HepG2 (cell line): Measurements from ENCODE around the gene CYSRT1. TPM values are rescaled to one million over a fixed set of nuclear protein-coding genes. Genes with fewer than 3 reads are reported as not detected.

Source experiments
- CREM ChIP-seq, 2 experiments: sonication (generic) in 1 of 2; formaldehyde crosslinking in 1 of 2; IDR thresholded peaks; 2 replicates each; pipeline versions ENCODE4 v1.4.0 to v1.6.1; 2016 to 2020; ENCODE audit warnings: antibody characterized with exemption in 1 of 2, mild to moderate bottlenecking in 1 of 2, missing genetic modification reagents in 1 of 2
- DPF2 ChIP-seq: sonication (generic); formaldehyde crosslinking; IDR thresholded peaks from 2 replicates; pipeline ENCODE4 v1.4.0; 2020; ENCODE audit warnings: mild to moderate bottlenecking, low read depth, missing genetic modification reagents, borderline replicate concordance
- HOXA3 ChIP-seq: sonication (generic); formaldehyde crosslinking; IDR thresholded peaks from 2 replicates; pipeline ENCODE4 v1.5.0; 2020; ENCODE audit warnings: missing genetic modification reagents
- ISL2 ChIP-seq: sonication (generic); formaldehyde crosslinking; IDR thresholded peaks from 2 replicates; pipeline ENCODE4 v1.5.0; 2020; ENCODE audit warnings: missing genetic modification reagents
- KDM5A ChIP-seq: fragments of 200-600 bp; sonication (generic); IDR thresholded peaks from 2 replicates; pipeline ENCODE4 v1.7.0; 2018; ENCODE audit warnings: antibody characterized with exemption, mild to moderate bottlenecking, low read length, borderline replicate concordance
- MTA3 ChIP-seq: sonication (generic); formaldehyde crosslinking; IDR thresholded peaks from 2 replicates; pipeline ENCODE4 v1.4.0; 2020; ENCODE audit warnings: missing genetic modification reagents
- SNAPC2 ChIP-seq: sonication (generic); formaldehyde crosslinking; IDR thresholded peaks from 2 replicates; pipeline ENCODE4 v1.8.1; 2022; ENCODE audit warnings: mild to moderate bottlenecking, missing genetic modification reagents
- SOX13 ChIP-seq, 3 experiments: fragments of 450-650 bp in 1 of 3; sonication (generic) in 1 of 3; formaldehyde crosslinking in 1 of 3; IDR thresholded peaks in 2 of 3; conservative IDR thresholded peaks in 1 of 3; 2 replicates each; pipeline versions ENCODE4 v1.5.0 to v1.6.1; 2016 to 2020; ENCODE audit warnings: antibody characterized with exemption in 1 of 3, mild to moderate bottlenecking in 1 of 3, missing compliant biosample characterization in 1 of 3, missing genetic modification reagents in 1 of 3, moderate library complexity in 1 of 3
- YEATS4 ChIP-seq: sonication (generic); formaldehyde crosslinking; IDR thresholded peaks from 2 replicates; pipeline ENCODE4 v1.4.0; 2020; ENCODE audit warnings: missing genetic modification reagents, borderline replicate concordance
- ZBTB7A ChIP-seq: sonication (generic); formaldehyde crosslinking; IDR thresholded peaks from 2 replicates; pipeline ENCODE4 v1.8.0; 2022; ENCODE audit warnings: mild to moderate bottlenecking, missing genetic modification reagents
- ZFY ChIP-seq: sonication (generic); formaldehyde crosslinking; IDR thresholded peaks from 2 replicates; pipeline ENCODE4 v1.4.0; 2020; ENCODE audit warnings: missing genetic modification reagents
- ZNF256 ChIP-seq: sonication (generic); formaldehyde crosslinking; conservative IDR thresholded peaks from 2 replicates; pipeline ENCODE4 v1.4.0; 2020; ENCODE audit warnings: missing genetic modification reagents
- ZNF33B ChIP-seq: sonication (generic); formaldehyde crosslinking; IDR thresholded peaks from 2 replicates; pipeline ENCODE4 v1.5.1; 2020; ENCODE audit warnings: mild to moderate bottlenecking, missing genetic modification reagents
- polyA plus RNA-seq, 8 experiments: library from polyadenylated mRNA; depleted of rRNA in 3 of 8; stranded (reverse) in 7 of 8; unstranded in 1 of 8; fragments of >200 nt; fragmentation: Illumina TruSeq in 4 of 8; extraction: Trizol in 4 of 8; gene quantifications; 2 replicates each; pipeline versions ENCODE4 v1.2.1 to v1.2.3, GENCODE V29; 2011 to 2016; ENCODE audit warnings: low read depth in 4 of 8, missing spikeins in 1 of 8, mixed read lengths in 1 of 8; ENCODE audit not compliant: insufficient read depth in 1 of 8
- total RNA-seq, 5 experiments: library from RNA; depleted of rRNA; stranded (reverse); fragments of >200 nt; fragmentation: Illumina TruSeq; extraction: Trizol; gene quantifications; 2 replicates each; pipeline ENCODE4 v1.2.3, GENCODE V29; 2016; ENCODE audit warnings: low read depth in 1 of 5
- TF ChIP-seq, protein P1 (sequence below): sonication (generic); formaldehyde crosslinking; IDR thresholded peaks from 2 replicates; pipeline ENCODE4 v1.5.0; 2020; ENCODE audit warnings: mild to moderate bottlenecking, missing genetic modification reagents, borderline replicate concordance
- TF ChIP-seq, protein P2 (sequence below): sonication (generic); formaldehyde crosslinking; IDR thresholded peaks from 2 replicates; pipeline ENCODE4 v1.9.0; 2021; ENCODE audit warnings: missing genetic modification reagents, mild to moderate bottlenecking, borderline replicate concordance
- TF ChIP-seq, protein P3 (sequence below): sonication (generic); formaldehyde crosslinking; IDR thresholded peaks from 2 replicates; pipeline ENCODE4 v1.8.1; 2022; ENCODE audit warnings: mild to moderate bottlenecking, missing genetic modification reagents
- TF ChIP-seq, protein P4 (sequence below): sonication (generic); formaldehyde crosslinking; IDR thresholded peaks from 2 replicates; pipeline ENCODE4 v1.4.0; 2020; ENCODE audit warnings: mild to moderate bottlenecking, low read depth, missing genetic modification reagents
- TF ChIP-seq, protein P5 (sequence below): sonication (generic); formaldehyde crosslinking; IDR thresholded peaks from 2 replicates; pipeline ENCODE4 v1.9.0; 2022; ENCODE audit warnings: low read depth, missing genetic modification reagents

CYSRT1 gene
- total and polyA plus RNA-seq, 2 of the 13 experiments (the other 11 are each of a cell fraction or from before 2014, with no cell fraction given), result 1.5 to 2.1 TPM

DNA sequence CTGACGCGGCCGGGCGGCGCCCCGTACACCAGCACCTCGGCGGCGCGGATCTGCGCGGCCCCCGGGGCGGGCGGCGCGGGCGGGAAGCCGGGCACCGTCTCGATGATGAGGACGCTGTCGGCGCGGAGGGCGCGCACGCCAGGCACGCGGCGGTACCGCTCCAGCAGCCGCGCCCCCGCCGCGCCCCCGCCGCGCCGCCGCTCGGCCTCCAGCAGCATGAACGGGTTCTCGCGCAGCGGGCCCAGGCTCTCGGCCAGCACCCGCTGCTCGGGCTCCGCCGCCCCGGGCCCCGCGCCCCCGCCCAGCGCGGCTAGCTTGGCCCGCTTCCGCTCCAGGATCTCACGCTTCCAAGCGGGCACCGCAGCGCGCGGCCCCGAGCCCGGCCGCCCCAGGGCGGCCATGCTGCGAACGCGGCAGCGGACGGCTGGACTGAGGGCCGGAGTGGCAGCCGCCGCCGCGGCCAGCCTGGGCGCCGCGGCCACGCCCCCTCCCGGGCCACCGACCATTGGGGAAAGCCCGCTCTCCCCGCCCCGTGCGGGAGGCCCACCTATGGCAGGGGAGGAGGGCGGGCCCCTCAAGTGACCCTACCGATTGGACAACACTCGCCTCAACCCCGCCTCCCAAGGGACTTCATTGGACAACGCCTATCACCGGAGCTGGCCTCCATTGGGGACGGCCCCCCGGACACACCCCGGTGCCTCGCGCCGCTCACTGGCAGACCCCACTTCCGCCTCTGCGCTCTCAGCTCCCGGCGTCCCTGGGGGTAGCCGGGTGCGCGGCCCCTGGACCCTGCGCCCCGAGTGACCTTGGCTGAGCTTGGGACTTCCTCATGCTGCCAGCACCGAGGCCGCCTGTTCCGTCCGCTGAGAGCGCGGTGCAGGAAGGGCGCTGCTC is 24.4 kb upstream of the CYSRT1 start, which contains the start of gene TPRN (continued):
- TF ChIP-seq CREM (IDR thresholded peaks at IDR 0.05) (no peak), CREM (CRISPR knock-in tag; IDR thresholded peaks at IDR 0.05) (no peak), ZFY (CRISPR knock-in tag) (peak; percentile 84), HOXA3 (CRISPR knock-in tag) (peak; percentile 82), SNAPC2 (CRISPR knock-in tag) (peak; percentile 78; the same call in 1 of the 2 replicates), SOX13 (IDR thresholded peaks at IDR 0.05) (no peak), SOX13 (CRISPR knock-in tag; conservative IDR thresholded peaks at IDR 0.05 in 1 of 2, IDR thresholded peaks at IDR 0.05 in 1 of 2) (peak in 1 of 2 experiments; percentile 63; a peak in 2 of 4 replicates), ISL2 (CRISPR knock-in tag) (peak; percentile 76), ZBTB7A (CRISPR knock-in tag) (peak; percentile 85; the same call in 1 of the 2 replicates), MTA3 (no peak), ZNF33B (CRISPR knock-in tag) (peak; percentile 28; the same call in 1 of the 2 replicates), KDM5A (peak; percentile 51; the same call in 1 of the 2 replicates), DPF2 (CRISPR knock-in tag) (no peak; the same call in 1 of the 2 replicates), ZNF256 (CRISPR knock-in tag) (no peak), YEATS4 (CRISPR knock-in tag) (peak; percentile 94)
- TF ChIP-seq, protein P1, sequence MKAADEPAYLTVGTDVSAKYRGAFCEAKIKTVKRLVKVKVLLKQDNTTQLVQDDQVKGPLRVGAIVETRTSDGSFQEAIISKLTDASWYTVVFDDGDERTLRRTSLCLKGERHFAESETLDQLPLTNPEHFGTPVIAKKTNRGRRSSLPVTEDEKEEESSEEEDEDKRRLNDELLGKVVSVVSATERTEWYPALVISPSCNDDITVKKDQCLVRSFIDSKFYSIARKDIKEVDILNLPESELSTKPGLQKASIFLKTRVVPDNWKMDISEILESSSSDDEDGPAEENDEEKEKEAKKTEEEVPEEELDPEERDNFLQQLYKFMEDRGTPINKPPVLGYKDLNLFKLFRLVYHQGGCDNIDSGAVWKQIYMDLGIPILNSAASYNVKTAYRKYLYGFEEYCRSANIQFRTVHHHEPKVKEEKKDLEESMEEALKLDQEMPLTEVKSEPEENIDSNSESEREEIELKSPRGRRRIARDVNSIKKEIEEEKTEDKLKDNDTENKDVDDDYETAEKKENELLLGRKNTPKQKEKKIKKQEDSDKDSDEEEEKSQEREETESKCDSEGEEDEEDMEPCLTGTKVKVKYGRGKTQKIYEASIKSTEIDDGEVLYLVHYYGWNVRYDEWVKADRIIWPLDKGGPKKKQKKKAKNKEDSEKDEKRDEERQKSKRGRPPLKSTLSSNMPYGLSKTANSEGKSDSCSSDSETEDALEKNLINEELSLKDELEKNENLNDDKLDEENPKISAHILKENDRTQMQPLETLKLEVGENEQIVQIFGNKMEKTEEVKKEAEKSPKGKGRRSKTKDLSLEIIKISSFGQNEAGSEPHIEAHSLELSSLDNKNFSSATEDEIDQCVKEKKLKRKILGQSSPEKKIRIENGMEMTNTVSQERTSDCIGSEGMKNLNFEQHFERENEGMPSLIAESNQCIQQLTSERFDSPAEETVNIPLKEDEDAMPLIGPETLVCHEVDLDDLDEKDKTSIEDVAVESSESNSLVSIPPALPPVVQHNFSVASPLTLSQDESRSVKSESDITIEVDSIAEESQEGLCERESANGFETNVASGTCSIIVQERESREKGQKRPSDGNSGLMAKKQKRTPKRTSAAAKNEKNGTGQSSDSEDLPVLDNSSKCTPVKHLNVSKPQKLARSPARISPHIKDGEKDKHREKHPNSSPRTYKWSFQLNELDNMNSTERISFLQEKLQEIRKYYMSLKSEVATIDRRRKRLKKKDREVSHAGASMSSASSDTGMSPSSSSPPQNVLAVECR, result peak; percentile 96
- TF ChIP-seq, protein P2, sequence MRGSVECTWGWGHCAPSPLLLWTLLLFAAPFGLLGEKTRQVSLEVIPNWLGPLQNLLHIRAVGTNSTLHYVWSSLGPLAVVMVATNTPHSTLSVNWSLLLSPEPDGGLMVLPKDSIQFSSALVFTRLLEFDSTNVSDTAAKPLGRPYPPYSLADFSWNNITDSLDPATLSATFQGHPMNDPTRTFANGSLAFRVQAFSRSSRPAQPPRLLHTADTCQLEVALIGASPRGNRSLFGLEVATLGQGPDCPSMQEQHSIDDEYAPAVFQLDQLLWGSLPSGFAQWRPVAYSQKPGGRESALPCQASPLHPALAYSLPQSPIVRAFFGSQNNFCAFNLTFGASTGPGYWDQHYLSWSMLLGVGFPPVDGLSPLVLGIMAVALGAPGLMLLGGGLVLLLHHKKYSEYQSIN (CRISPR knock-in tag), result no peak
- TF ChIP-seq, protein P3, sequence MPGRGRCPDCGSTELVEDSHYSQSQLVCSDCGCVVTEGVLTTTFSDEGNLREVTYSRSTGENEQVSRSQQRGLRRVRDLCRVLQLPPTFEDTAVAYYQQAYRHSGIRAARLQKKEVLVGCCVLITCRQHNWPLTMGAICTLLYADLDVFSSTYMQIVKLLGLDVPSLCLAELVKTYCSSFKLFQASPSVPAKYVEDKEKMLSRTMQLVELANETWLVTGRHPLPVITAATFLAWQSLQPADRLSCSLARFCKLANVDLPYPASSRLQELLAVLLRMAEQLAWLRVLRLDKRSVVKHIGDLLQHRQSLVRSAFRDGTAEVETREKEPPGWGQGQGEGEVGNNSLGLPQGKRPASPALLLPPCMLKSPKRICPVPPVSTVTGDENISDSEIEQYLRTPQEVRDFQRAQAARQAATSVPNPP (CRISPR knock-in tag), result peak; percentile 83; the same call in 1 of the 2 replicates
- TF ChIP-seq, protein P4, sequence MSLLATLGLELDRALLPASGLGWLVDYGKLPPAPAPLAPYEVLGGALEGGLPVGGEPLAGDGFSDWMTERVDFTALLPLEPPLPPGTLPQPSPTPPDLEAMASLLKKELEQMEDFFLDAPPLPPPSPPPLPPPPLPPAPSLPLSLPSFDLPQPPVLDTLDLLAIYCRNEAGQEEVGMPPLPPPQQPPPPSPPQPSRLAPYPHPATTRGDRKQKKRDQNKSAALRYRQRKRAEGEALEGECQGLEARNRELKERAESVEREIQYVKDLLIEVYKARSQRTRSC (CRISPR knock-in tag), result no peak
- TF ChIP-seq, protein P5, sequence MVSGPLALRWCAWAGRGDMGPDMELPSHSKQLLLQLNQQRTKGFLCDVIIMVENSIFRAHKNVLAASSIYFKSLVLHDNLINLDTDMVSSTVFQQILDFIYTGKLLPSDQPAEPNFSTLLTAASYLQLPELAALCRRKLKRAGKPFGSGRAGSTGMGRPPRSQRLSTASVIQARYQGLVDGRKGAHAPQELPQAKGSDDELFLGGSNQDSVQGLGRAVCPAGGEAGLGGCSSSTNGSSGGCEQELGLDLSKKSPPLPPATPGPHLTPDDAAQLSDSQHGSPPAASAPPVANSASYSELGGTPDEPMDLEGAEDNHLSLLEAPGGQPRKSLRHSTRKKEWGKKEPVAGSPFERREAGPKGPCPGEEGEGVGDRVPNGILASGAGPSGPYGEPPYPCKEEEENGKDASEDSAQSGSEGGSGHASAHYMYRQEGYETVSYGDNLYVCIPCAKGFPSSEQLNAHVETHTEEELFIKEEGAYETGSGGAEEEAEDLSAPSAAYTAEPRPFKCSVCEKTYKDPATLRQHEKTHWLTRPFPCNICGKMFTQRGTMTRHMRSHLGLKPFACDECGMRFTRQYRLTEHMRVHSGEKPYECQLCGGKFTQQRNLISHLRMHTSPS (CRISPR knock-in tag), result peak; percentile 67
